Esophagus squamous epithelium (tissue), 5 donors: ENCODE data around the gene OR6M1. TPM values are rescaled to one million over a fixed set of nuclear protein-coding genes. Genes with fewer than 3 reads are reported as not detected.

Source experiments
- DNase-seq: peaks from one replicate; lab custom pipeline; 2025; lab: John Stamatoyannopoulos, UW
- H3K27ac ChIP-seq, 4 donors: fragments of 200-600 bp; sonication (generic); one replicate each; pipeline ENCODE4 v1.5.1; 2016 to 2019; ENCODE audit warnings: mild to moderate bottlenecking in 1 of 4
- H3K27me3 ChIP-seq, 4 donors: fragments of 200-600 bp; sonication (generic); 1 replicate in 3 of 4; 2 replicates in 1 of 4; pipeline versions ENCODE4 v1.5.1 to v1.6.0; 2017 to 2021; ENCODE audit warnings: antibody characterized with exemption in 1 of 4
- H3K36me3 ChIP-seq, 3 donors: fragments of 200-600 bp; sonication (generic); one replicate each; pipeline ENCODE4 v1.5.1; 2016 to 2019
- H3K4me1 ChIP-seq, 3 donors: fragments of 200-600 bp; sonication (generic); one replicate each; pipeline ENCODE4 v1.5.1; 2017 to 2019
- H3K4me3 ChIP-seq, 4 donors: fragments of 200-600 bp; sonication (generic); 1 replicate in 3 of 4; 2 replicates in 1 of 4; pipeline ENCODE4 v1.5.1; 2016 to 2019; ENCODE audit warnings: mild to moderate bottlenecking in 2 of 4, moderate library complexity in 1 of 4
- H3K9me3 ChIP-seq, 3 donors: fragments of 200-600 bp; sonication (generic); one replicate each; pipeline ENCODE4 v1.5.1; 2016 to 2019
- CTCF ChIP-seq, 6 experiments: fragments of 450-650 bp in 4 of 6; fragments of 200-600 bp in 2 of 6; sonication (generic) in 2 of 6; IDR thresholded peaks; one replicate each; pipeline ENCODE4 v1.5.1; 2016 to 2019; ENCODE audit warnings: antibody characterized with exemption in 6 of 6, mild to moderate bottlenecking in 4 of 6, moderate library complexity in 4 of 6
- POLR2A ChIP-seq, 4 donors: fragments of 450-650 bp; IDR thresholded peaks; one replicate each; pipeline ENCODE4 v1.6.1; 2017; ENCODE audit warnings: antibody characterized with exemption in 4 of 4, mild to moderate bottlenecking in 4 of 4, moderate library complexity in 3 of 4
- WGBS, 2 donors: methylation state at CpG; one replicate each; pipeline ENCODE4 v1.1.5; 2018; 5-methylcytosine and 5-hydroxymethylcytosine counted together
- intact Hi-C: fragments of 100-400 bp; cut with DNase I; formaldehyde crosslinking; loops from one replicate; pipeline ENCODE4 v1.15.0; 2022
- small RNA-seq, 4 donors: library from RNA; depleted of rRNA; stranded (forward); fragments of <200 nt; gene quantifications; one replicate each; pipeline ENCODE3, GENCODE V24; 2016
- total RNA-seq, 4 donors: library from RNA; depleted of rRNA; stranded (reverse); fragments of >200 nt; gene quantifications; one replicate each; pipeline ENCODE4 v1.1.0, GENCODE V29; 2016
- donor health status: DM: yes; HTN: yes; CAD: no.

Gene OR6M1
- total RNA-seq, 4 donors from 2014 or later, result not detected

GRCh38 chr11:123760894-123761293 lies 45.3 kb downstream of the OR6M1 start:
- intact Hi-C loops, result no loop called here
- TF ChIP-seq CTCF (IDR thresholded peaks at IDR 0.05) (no peak), POLR2A (IDR thresholded peaks at IDR 0.05) (no peak)

DNA sequence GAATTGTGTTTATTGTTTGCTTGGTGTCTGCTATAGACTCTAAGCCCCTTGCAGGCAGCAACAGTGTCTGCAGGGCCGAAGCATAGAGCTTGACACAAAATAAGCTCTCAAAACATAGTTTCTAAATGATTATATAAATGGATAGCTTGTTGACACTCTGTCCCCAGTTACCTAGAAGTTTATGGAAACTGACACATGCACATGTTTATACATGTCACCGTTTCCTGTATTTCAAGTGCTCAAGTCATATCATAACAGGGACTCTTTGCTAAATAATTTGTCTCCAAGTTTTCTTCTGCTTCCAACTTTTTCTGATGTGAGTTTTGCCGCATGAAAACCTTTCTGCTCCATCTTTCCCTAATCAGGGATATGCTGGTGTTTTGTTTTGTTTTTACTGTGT lies 48.2 kb downstream of the OR6M1 start:
- H3K4me1 ChIP-seq, result no peaks in the 10 kb centered on the region
- intact Hi-C loops, result no loop called here
- no peaks in the 10 kb centered on the region for H3K27me3 ChIP-seq
- WGBS, 2 donors, result 41 to 57% methylated on average over 3 of the region's 3 CpGs
- no peaks in the 10 kb centered on the region for H3K36me3 ChIP-seq
- DNase-seq, result no peak
- TF ChIP-seq CTCF (IDR thresholded peaks at IDR 0.05), result no peak
- TF ChIP-seq POLR2A (IDR thresholded peaks at IDR 0.05), result no peak
- no peak overlapping the region for H3K27ac ChIP-seq
- H3K4me3 ChIP-seq, result no peak overlapping the region
- peaks cover 0 to 16% (median 5%) of the 10 kb centered on the region in 3 donors for H3K9me3 ChIP-seq

More at GRCh38 chr11:123760894-123761293, 45.3 kb downstream of the OR6M1 start:
- peaks cover 0 to 16% (median 5%) of the 10 kb centered on the region in 3 donors for H3K9me3 ChIP-seq
- DNase-seq, result no peak
- no peaks in the 10 kb centered on the region for H3K4me1 ChIP-seq
- no peak overlapping the region for H3K27ac ChIP-seq
- no peak overlapping the region for H3K4me3 ChIP-seq
- 56 to 64% methylated on average over 1 of the region's 1 CpG for WGBS, 2 donors
- no peaks in the 10 kb centered on the region for H3K27me3 ChIP-seq
- no peaks in the 10 kb centered on the region for H3K36me3 ChIP-seq

- DNase-seq, result no peak
- TF ChIP-seq CTCF (IDR thresholded peaks at IDR 0.05) (no peak), POLR2A (IDR thresholded peaks at IDR 0.05) (no peak)
- peaks cover 0 to 5% (median 0%) of the 10 kb centered on the region in 3 donors for H3K4me1 ChIP-seq
- 88 to 89% methylated on average over 3 of the region's 3 CpGs for WGBS, 2 donors
- H3K27me3 ChIP-seq, result peaks cover 0 to 6% (median 0%) of the 10 kb centered on the region in 4 donors
- no peaks in the 10 kb centered on the region for H3K9me3 ChIP-seq
- H3K36me3 ChIP-seq, result no peaks in the 10 kb centered on the region
- H3K4me3 ChIP-seq, result no peak overlapping the region
- intact Hi-C loops, result no loop called here
- H3K27ac ChIP-seq, result no peak overlapping the region
These were observed 50.3 kb downstream of the OR6M1 start for GRCh38 chr11:123755813-123756212.

Small RNA genes within 50 kb of the gene (small RNA-seq; reads per million reads assigned to genes)
- 0 to 0.27 (median 0) reads per million in 4 donors for gene RNU1-21P

Other genes with a start within 250 kb of the OR6M1 start
- 1 to 10 TPM in 1 of 4 donors, under 1 TPM in 2, not detected in 1; 0.06 to 3.4 (median 0.83) TPM for gene SCN3B, start 151.7 kb downstream of the OR6M1 start, total RNA-seq
- gene ZNF202, start 64.7 kb downstream of the OR6M1 start, total RNA-seq, result 1 to 10 TPM; 2.6 to 6.5 (median 4.6) TPM
- not detected for gene OR6X1, start 51.8 kb downstream of the OR6M1 start, total RNA-seq
- gene TMEM225, start 79.3 kb upstream of the OR6M1 start, total RNA-seq, result not detected
- not detected for gene OR8D4, start 95.8 kb upstream of the OR6M1 start, total RNA-seq
- not detected for gene OR4D5, start 133.3 kb upstream of the OR6M1 start, total RNA-seq
- gene OR6T1, start 137.5 kb upstream of the OR6M1 start, total RNA-seq, result not detected
- gene OR10S1, start 171.4 kb upstream of the OR6M1 start, total RNA-seq, result not detected
- gene OR10G6, start 188.8 kb upstream of the OR6M1 start, total RNA-seq, result not detected
- gene OR10G4, start 206.6 kb upstream of the OR6M1 start, total RNA-seq, result not detected
- gene OR10G9, start 216.7 kb upstream of the OR6M1 start, total RNA-seq, result not detected
- not detected for gene OR10G8, start 220.4 kb upstream of the OR6M1 start, total RNA-seq
- gene OR10G7, start 235.0 kb upstream of the OR6M1 start, total RNA-seq, result not detected